Ramos (cell line): Measurements from ENCODE around the gene DPEP2NB.
"Not testable (repeated sequence)": the region's sequence is repeated elsewhere in the genome, so short reads cannot be mapped to it uniquely, and the experiment has no call there.

Experiments used
- in situ Hi-C: fragments of 300-500 bp; cut with MboI; formaldehyde crosslinking; loops from one replicate; pipeline ENCODE4 v1.14.3; 2022; ENCODE audit warnings: low sequenced_read_pairs; ENCODE audit not compliant: unreplicated experiment

Gene DPEP2NB

GRCh38 chr16:67989322-67990017 lies 26.2 kb downstream of the DPEP2NB start:
- in situ Hi-C loops = loop anchor here (10.0 kb wide), 1 partner anchor 245 kb away; the partner anchor contains the start of gene ESRP2

GRCh38 chr16:67988675-67989074 lies 27.0 kb downstream of the DPEP2NB start:
- in situ Hi-C loops = no loop called here

GRCh38 chr16:67987460-67988160 lies 28.1 kb downstream of the DPEP2NB start:
- in situ Hi-C loops = no loop called here

DNA sequence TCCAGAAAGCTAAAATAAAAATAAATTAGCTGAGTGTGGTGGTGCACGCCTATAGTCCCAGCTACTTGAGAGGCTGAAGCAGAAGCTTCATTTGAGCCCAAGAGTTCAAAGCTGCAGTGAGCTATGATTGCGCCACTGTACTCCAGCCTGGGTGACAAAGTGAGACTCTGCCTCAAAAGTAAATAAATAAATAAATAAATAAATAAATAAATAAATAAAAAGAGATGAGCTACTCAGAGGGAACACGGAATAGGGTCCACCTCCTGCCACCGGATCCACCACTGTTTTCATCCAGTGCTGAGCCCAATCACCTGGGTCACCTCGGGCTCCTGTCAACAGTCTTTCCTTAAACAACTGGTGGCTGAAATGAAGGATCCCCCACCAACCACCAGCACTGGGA lies 28.8 kb downstream of the DPEP2NB start:
- in situ Hi-C loops = no loop called here

DNA sequence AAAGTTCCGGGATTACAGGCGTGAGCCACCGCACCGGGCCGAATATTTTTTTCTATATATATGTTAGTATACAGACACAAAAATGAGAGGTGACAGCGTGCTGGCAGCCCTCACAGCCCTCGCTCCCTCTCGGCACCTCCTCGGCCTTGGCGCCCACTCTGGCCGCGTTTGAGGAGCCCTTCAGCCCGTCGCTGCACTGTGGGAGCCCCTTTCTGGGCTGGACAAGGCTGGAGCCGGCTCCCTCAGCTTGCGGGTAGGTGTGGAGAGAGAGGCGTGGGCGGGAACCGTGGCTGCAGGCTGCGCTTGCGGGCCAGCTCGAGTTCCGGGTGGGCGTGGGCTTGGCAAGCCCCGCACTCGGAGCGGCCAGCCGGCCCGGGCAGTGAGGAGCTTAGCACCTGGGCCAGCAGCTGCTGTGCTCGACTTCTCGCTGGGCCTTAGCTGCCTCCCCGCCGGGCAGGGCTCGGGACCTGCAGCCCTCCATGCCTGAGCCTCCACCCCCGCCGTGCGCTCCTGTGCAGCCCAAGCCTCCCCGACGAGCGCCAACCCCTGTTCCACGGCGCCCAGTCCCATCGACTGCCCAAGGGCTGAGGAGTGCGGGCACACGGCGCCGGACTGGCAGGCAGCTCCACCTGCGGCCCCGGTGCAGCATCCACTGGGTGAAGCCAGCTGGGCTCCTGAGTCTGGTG lies 33.6 kb downstream of the DPEP2NB start:
- in situ Hi-C loops = no loop called here

GRCh38 chr16:67979955-67980678 lies 35.6 kb downstream of the DPEP2NB start, which contains the start of gene DPEP3:
Gene DPEP3, minus strand, starts transcription at chr16:67980499. Its CDS starts 119 bp downstream, at chr16:67980380.
- in situ Hi-C loops = no loop called here

DNA sequence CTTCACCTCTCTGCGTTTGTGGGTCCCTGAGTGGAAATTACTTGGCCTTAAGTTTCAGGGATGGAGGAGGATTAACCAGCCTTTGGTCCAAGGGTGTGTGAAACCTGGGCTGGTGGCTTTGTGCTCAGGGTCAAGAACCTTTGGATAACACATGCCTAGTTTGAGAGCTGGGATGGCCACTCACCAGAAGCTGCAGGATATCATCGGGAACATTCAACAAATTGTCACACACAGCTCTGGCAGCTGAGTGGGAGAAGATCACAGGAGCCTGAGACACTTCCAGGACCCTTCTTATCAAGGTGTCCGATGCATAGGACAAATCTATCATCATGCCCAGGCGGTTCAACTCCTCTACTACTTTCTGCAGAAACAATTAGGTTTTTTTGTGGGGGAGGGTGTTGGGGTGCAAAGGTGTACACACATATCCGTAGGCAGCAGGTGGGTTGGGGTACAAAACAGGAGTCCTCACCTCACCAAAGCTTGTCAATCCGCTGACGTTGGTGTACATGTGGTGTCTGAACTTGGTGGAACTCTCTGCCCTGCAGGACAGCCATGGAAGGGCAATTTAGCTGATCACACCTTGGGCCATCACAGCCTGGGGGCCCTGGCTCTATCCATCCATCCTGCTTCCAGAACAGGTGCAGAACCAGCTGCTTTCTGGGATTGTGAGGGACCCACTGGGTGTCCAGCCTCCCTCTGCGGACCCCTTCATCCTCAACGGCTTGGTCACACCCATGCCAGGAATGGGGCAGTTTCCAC lies 38.1 kb downstream of the DPEP2NB start:
- in situ Hi-C loops = no loop called here

GRCh38 chr16:67977005-67977404 lies 38.7 kb downstream of the DPEP2NB start:
- in situ Hi-C loops = no loop called here

DNA sequence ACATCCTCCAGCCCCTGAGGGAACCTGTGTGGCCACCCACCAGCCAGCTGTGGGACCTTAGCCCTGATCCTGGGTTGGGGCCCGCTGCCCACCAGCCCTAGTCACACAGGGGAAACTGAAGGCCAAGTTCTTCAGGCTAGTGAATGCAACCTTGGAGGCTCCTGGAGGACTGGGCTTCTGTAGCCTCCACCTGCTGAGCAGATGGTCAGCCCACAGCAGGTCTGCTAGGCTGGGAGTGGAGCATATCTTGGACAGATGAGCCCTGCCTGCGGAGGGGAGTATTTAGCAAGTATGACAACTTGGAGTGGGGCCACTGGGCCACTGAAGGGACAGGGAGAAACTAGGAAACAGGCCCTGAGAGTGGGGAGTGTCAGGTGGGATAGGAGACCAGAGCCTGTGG lies 39.5 kb downstream of the DPEP2NB start:
- in situ Hi-C loops = no loop called here

- in situ Hi-C loops = no loop called here
These were observed 40.2 kb downstream of the DPEP2NB start for GRCh38 chr16:67975321-67976105.

GRCh38 chr16:67972285-67972684 lies 43.4 kb downstream of the DPEP2NB start:
- in situ Hi-C loops = not testable (repeated sequence)

DNA sequence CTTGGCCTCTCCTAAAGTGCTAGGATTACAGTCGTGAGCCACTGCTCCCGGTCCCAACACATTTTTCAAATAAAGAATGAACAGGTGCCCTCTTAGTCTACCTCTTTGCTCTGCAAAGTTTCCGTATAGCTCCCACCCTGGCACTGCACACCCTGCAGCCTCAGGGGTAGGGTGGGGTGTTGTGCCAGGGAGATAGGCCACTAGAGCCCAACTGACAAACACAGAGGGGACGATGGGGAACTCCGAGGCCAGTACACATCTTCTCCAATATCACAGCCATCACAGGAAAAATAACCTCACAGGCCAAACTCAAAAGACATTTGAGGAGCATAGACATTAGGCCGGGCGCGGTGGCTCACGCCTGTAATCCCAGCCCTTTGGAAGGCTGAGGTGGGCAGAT lies 44.6 kb downstream of the DPEP2NB start:
- in situ Hi-C loops = no loop called here

- in situ Hi-C loops = no loop called here
These were observed 46.3 kb downstream of the DPEP2NB start for GRCh38 chr16:67969254-67970039.

GRCh38 chr16:67968400-67969253 lies 47.1 kb downstream of the DPEP2NB start, which contains the start of gene SLC12A4:
Gene SLC12A4, minus strand, starts transcription at chr16:67968637. Its CDS starts 84 bp downstream, at chr16:67968553.
- in situ Hi-C loops = no loop called here

GRCh38 chr16:67967958-67968399 lies 47.7 kb downstream of the DPEP2NB start:
- in situ Hi-C loops = no loop called here

DNA sequence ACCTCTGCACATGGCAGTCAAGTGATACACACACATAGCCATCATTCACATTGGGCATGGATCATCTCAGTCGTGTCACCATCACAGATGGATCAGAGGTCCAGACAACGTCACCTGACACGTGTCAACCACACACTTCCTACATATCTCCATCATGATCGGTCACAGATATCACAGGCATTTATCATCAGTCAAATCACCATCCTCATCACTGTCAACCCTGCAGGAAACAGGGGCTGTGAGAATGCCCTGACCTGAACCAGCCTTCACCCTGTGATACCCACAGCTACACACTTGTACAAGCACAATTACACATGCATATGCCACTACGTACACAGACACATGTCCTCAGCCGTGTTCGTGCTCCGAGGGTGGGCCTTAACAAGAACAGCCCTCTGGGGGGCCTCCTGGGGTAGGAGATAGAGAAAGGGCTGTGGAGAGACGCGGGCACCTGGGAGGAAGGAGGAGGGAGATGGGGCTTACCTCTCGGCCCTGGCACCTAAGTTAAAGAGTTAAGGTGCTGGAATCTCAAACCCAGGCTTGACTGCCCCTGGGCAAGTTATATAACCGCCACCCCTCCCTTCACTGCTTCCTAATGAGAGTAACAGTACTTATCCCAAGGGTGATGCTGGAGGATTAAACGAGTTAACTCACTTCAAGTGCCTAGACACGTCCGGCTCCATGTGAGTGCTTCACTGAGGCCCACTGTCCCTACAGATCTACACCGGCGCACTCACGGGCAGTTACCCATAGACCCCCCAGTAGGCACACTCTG lies 48.3 kb downstream of the DPEP2NB start:
- in situ Hi-C loops = no loop called here
